Neutrophil (primary cell): ENCODE results near the gene PTPRN2.

Source experiments
- H3K27ac ChIP-seq: fragments of 200-600 bp; sonication (generic); 2 replicates; pipeline ENCODE4 v1.5.1; 2016; ENCODE audit warnings: mild to moderate bottlenecking, moderate library complexity
- H3K27me3 ChIP-seq: fragments of 200-600 bp; sonication (generic); 2 replicates; pipeline ENCODE4 v1.6.0; 2016; ENCODE audit warnings: mild to moderate bottlenecking
- H3K36me3 ChIP-seq: fragments of 200-600 bp; sonication (generic); 2 replicates; pipeline ENCODE4 v1.5.1; 2017
- H3K4me1 ChIP-seq, 2 experiments: fragments of 200-600 bp in 1 of 2; sonication (generic) in 1 of 2; 1 replicate in 1 of 2; 2 replicates in 1 of 2; pipeline versions ENCODE4 v1.5.1 to v1.6.1; 2013 to 2016; ENCODE audit warnings: low read depth in 1 of 2, low read length in 1 of 2, mild to moderate bottlenecking in 1 of 2, moderate library complexity in 1 of 2; ENCODE audit not compliant: control insufficient read depth in 1 of 2, insufficient read depth in 1 of 2
- H3K4me3 ChIP-seq, 2 experiments: fragments of 200-600 bp in 1 of 2; sonication (generic) in 1 of 2; 1 replicate in 1 of 2; 2 replicates in 1 of 2; pipeline ENCODE4 v1.5.1; 2013 to 2016; ENCODE audit warnings: low read depth in 1 of 2, low read length in 1 of 2, mild to moderate bottlenecking in 1 of 2, moderate library complexity in 1 of 2
- H3K9me3 ChIP-seq: fragments of 200-600 bp; sonication (generic); 2 replicates; pipeline ENCODE4 v1.5.1; 2016
- CTCF ChIP-seq: fragments of 200-600 bp; sonication (generic); IDR thresholded peaks from 2 replicates; pipeline ENCODE4 v1.5.1; 2016; ENCODE audit warnings: antibody characterized with exemption

The PTPRN2 gene

GRCh38 chr7:158321056-158321700, 266.4 kb downstream of the PTPRN2 start:
- Histone ChIP-seq H3K27me3 (peaks cover 19% of the 10 kb centered on the region), H3K27ac (no peak overlapping the region), H3K36me3 (no peaks in the 10 kb centered on the region), H3K4me1 (no peaks in the 10 kb centered on the region), H3K4me3 (no peak overlapping the region), H3K9me3 (no peaks in the 10 kb centered on the region)
- no peak for TF ChIP-seq CTCF

GRCh38 chr7:158320328-158320727, 267.3 kb downstream of the PTPRN2 start:
- H3K9me3 ChIP-seq = no peaks in the 10 kb centered on the region
- H3K36me3 ChIP-seq = no peaks in the 10 kb centered on the region
- peaks cover 19% of the 10 kb centered on the region for H3K27me3 ChIP-seq
- no peaks in the 10 kb centered on the region for H3K4me1 ChIP-seq
- TF ChIP-seq CTCF = no peak
- no peak overlapping the region for H3K27ac ChIP-seq
- H3K4me3 ChIP-seq = no peak overlapping the region

- no peaks in the 10 kb centered on the region for H3K9me3 ChIP-seq
- H3K27ac ChIP-seq = no peak overlapping the region
- H3K36me3 ChIP-seq = no peaks in the 10 kb centered on the region
- H3K4me1 ChIP-seq = no peaks in the 10 kb centered on the region
- no peak for TF ChIP-seq CTCF
- no peak overlapping the region for H3K4me3 ChIP-seq
- H3K27me3 ChIP-seq = peaks cover 19% of the 10 kb centered on the region
These were observed 269.1 kb downstream of the PTPRN2 start for GRCh38 chr7:158318511-158318913.

GRCh38 chr7:158317238-158318205, 270.1 kb downstream of the PTPRN2 start:
- Histone ChIP-seq H3K36me3 (no peaks in the 10 kb centered on the region), H3K4me1 (no peaks in the 10 kb centered on the region), H3K4me3 (no peak overlapping the region), H3K27ac (no peak overlapping the region), H3K9me3 (peaks cover 4% of the 10 kb centered on the region), H3K27me3 (peaks cover 19% of the 10 kb centered on the region)
- TF ChIP-seq CTCF = no peak

GRCh38 chr7:158316466-158317031, 271.1 kb downstream of the PTPRN2 start:
- H3K36me3 ChIP-seq = no peaks in the 10 kb centered on the region
- no peak overlapping the region for H3K27ac ChIP-seq
- H3K4me3 ChIP-seq = no peak overlapping the region
- TF ChIP-seq CTCF = no peak
- H3K4me1 ChIP-seq = no peaks in the 10 kb centered on the region
- peaks cover 4% of the 10 kb centered on the region for H3K9me3 ChIP-seq
- peaks cover 19% of the 10 kb centered on the region for H3K27me3 ChIP-seq
